Right renal pelvis (tissue), 4 donors: ENCODE measurements around the gene CGAS. TPM values are rescaled to one million over a fixed set of nuclear protein-coding genes. Genes with fewer than 3 reads are reported as not detected.
"Not testable (repeated sequence)": the region's sequence is repeated elsewhere in the genome, so short reads cannot be mapped to it uniquely, and the experiment has no call there.

Experiments
- DNase-seq, 4 donors: peaks; one replicate each; pipeline ENCODE4 v3.0.0-alpha.2; 2013; ENCODE audit warnings: low read depth in 4 of 4, low spot score in 3 of 4, missing footprints in 1 of 4
- polyA plus RNA-seq, 4 donors: library from polyadenylated mRNA; unstranded; fragments of 120-200 nt; gene quantifications; one replicate each; pipeline ENCODE4 v1.2.1, GENCODE V29; 2013; ENCODE audit not compliant: insufficient read length in 4 of 4

The CGAS gene
- polyA plus RNA-seq, 4 donors = 3.1 to 3.9 (median 3.2) TPM

- no peak for DNase-seq
Observed at GRCh38 chr6:73400656-73401055, 51.4 kb downstream of the CGAS start.

- no peak for DNase-seq
Observed at GRCh38 chr6:73395875-73396274, 56.2 kb downstream of the CGAS start.

GRCh38 chr6:73394577-73395354 is 57.3 kb downstream of the CGAS start, which contains the start of gene DDX43:
TSS of gene DDX43 (plus strand) at chr6:73394828. CDS start at chr6:73394906, 78 bp downstream.
- DNase-seq = no peak

- no peak for DNase-seq
Observed at GRCh38 chr6:73393278-73393677, 58.8 kb downstream of the CGAS start.

- DNase-seq = not testable (repeated sequence)
Observed at GRCh38 chr6:73392188-73392587, 59.9 kb downstream of the CGAS start.

- DNase-seq = no peak
Observed at GRCh38 chr6:73391675-73392074, 60.4 kb downstream of the CGAS start.

- no peak for DNase-seq
Observed at GRCh38 chr6:73389854-73390253, 62.2 kb downstream of the CGAS start.

GRCh38 chr6:73388800-73389512 is 63.1 kb downstream of the CGAS start:
- DNase-seq = peak; percentile 25 to 34 (median 28)

- DNase-seq = no peak
Observed at GRCh38 chr6:73388433-73388799, 63.7 kb downstream of the CGAS start.

GRCh38 chr6:73382462-73383113 is 69.5 kb downstream of the CGAS start:
- no peak for DNase-seq

GRCh38 chr6:73381531-73381930 is 70.6 kb downstream of the CGAS start:
- DNase-seq = not testable (repeated sequence)

GRCh38 chr6:73377225-73377624 is 74.9 kb downstream of the CGAS start:
- DNase-seq = no peak

- no peak for DNase-seq
Observed at GRCh38 chr6:73375216-73375615, 76.9 kb downstream of the CGAS start.

Other genes starting within 250 kb of the CGAS start
- gene KHDC1L, start 226.8 kb downstream of the CGAS start, polyA plus RNA-seq = under 1 TPM; 0.28 to 0.69 (median 0.36) TPM
- 10 to 100 TPM in 1 of 4 donors, 1 to 10 TPM in 3; 6.2 to 10.8 (median 8.5) TPM for gene KHDC1, start 189.1 kb downstream of the CGAS start, polyA plus RNA-seq
- gene DPPA5, start 98.0 kb downstream of the CGAS start, polyA plus RNA-seq = not detected
- gene KHDC3L, start 89.6 kb downstream of the CGAS start, polyA plus RNA-seq = under 1 TPM in 1 of 4 donors, not detected in 3; 0.13 TPM
- under 1 TPM in 2 of 4 donors, not detected in 2; 0.31 to 0.38 TPM for gene OOEP, start 82.4 kb downstream of the CGAS start, polyA plus RNA-seq
- under 1 TPM; 0.45 to 0.99 (median 0.65) TPM for gene DDX43, start 57.5 kb downstream of the CGAS start, polyA plus RNA-seq
- 10 to 100 TPM; 29.8 to 39.1 (median 35.5) TPM for gene MTO1, start 9.4 kb upstream of the CGAS start, polyA plus RNA-seq
- over 10,000 TPM; 19,598 to 21,513 (median 20,563) TPM for gene EEF1A1, start 68.7 kb upstream of the CGAS start, polyA plus RNA-seq
- 10 to 100 TPM; 18.4 to 23.5 (median 21.0) TPM for gene SLC17A5, start 201.7 kb upstream of the CGAS start, polyA plus RNA-seq
- gene CD109, start 243.9 kb upstream of the CGAS start, polyA plus RNA-seq = 10 to 100 TPM; 12.7 to 16.8 (median 14.8) TPM